GM19238 (cell line): ENCODE results near the gene FMOD.

ENCODE experiments used
- DNase-seq: peaks from one replicate; pipeline ENCODE4 v3.0.0; 2011; ENCODE audit warnings: low spot score; ENCODE audit not compliant: insufficient read length

Gene FMOD

DNA sequence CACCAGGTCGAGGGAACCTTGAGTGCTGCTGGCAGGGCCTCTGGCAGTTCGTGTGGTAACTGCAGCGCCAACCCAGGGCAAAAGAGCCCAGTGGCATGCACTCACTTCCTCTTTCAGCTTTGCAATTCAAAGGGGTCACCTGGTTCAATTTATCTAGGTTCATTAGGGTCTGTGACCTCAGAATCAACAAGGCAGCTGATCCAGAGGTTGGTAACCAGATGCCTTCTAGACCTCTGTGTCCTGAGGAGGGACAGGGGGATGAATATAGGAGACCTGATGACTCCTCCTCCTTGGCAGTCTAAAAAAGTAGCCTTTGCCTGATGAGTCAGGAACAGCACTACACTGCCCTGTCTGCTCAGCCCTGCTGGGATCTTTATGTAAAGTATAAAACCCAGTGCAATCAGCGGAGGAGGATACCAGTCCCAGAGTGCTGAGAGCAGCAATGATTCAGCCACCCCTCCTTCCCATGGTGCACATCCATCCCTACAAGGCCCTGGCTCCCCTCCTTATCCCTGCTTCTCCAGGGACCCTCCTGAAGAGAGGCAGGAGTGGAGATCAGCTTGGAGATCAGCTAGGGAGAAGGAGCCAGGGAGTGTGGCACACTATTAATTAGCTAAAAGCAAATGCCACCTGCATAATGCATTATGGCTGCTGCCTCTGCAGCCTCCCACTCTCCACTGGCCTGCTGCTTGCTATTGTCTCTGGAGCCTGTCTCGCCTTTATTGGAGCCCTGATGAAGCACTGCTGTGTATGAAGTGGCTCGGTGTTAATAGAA is 11.2 kb upstream of the FMOD start:
- no peak for DNase-seq

DNA sequence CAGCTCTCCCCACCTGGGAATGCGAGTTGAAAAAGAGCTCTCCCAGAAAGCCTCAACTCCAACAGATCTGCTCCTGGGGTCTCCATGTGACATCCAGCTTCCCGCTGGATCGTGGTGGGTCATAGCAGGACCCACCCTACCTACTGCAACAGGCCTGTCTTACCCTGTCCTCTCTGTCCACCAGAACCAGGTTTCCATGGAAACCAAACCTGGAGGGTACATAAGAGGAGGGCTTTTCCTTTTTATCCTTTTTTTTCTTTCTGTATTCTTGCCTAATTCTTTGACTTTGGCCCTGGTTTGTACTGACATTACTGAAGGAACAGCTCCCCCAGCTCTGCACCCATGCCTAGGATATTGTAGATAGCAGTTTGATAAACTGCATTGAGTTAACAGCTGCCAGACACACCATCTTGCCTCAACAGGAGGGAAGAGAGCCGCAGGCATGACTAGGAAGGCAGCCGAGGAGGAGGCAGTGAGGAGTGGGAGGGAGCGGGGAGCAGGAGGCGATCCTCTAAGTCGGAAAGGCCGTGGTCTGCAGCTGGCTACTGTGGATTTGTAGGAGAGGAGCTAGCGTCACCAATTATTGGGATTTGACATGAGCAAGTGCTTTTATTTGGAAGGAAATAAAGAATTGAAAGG is 9.7 kb upstream of the FMOD start:
- DNase-seq, result no peak

DNA sequence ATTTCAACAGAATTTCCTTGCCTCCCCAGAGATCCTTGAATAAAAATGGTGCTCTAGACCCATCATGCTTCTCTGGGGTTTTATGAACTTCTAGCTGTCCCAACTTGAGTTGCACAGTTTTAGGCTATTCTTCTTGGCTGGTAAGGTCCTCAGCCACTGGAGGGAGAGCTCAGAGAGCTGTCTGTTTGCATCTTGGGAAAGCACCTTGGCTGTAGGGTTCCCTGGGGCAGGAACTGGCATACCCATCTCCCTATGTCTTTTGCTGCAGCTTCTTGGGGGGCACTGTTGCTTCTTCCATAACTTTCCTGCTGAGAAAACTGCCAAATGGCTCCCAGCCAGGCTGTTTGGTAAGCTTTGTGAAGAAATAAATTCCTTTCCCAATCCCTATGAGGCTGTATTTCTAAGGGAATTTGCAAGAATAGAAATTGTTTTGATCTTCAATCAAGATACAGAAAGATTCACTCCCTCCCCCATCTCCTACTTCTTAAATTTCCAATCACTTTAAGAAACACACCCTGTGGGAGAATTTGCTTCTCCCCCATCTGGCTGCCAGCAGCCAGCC is 8.2 kb upstream of the FMOD start:
- DNase-seq, result no peak

DNA sequence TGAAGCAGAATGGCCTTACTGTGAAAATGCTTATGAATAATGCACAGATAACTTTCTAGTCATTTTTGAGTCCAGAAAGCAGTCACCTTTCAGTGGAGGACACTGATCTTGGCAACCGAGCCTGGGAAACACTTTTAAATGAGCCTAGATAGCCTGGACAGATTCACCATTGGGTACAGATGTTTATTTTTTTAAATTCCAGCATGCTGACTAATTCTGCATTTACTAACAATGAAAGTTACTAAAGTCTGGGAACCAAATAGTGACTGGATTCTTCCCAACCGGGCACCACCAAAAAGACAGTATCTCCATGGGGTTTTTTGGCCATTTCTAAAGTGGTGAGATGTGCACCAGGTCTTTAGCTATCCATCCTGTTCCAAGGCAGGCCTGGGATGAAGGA is 3.3 kb upstream of the FMOD start:
- no peak for DNase-seq

DNA sequence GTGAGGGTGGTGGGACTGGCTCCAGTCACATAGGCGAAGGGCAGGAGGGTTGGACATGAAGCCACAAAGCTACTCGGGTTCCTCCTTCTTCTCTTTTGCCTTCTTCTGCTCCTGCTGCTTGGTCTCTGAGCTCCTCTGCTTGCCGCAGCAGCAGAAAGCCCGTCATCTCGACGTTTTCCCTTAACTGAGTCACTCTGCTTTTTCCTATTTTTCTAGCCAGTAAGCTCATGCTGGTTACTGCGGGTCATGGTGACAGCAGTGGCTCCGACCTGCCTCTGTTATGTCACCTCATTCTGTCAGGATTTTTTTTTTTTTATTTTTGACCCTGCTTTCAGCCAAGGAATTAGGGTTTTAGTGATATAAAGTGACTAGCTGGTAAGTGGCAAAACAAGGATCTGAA is 2.6 kb upstream of the FMOD start:
- no peak for DNase-seq

DNA sequence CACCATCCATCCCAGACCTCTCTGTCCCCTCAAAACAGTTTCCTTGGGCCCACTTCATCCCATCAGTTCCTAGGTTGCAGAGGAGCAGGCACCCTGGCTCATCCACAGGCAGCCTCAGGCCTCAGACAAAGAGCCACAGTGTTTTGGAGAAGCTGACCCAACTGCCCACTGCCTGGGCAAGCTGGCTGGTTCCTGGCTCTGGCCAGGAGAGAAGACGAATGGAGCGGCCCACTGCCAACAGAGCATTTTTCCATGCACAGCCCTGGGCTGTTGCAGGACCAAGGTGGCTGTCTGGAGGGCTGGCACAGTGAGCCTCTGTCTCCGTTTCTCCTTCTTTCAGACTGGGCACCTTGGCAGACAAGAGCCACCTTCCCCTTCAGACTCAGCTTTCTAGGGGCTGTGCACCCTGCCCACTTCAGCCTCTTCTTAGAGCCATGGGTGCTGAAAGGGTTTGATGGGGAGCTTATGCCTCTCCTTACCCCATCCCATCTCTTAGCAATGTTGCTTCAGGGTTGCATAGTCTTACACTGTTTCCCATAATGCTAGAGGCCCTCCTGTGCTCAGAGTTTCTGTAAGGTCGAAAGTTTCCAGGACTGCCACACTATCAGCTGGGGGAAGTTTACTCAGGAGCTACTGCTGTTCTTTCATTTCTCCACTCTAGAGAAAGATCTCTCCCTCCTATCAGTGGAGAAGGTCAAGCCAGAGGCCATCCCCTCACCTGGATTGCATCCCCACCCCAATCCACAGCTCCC is 973 bp downstream of the FMOD start:
- DNase-seq, result no peak

DNA sequence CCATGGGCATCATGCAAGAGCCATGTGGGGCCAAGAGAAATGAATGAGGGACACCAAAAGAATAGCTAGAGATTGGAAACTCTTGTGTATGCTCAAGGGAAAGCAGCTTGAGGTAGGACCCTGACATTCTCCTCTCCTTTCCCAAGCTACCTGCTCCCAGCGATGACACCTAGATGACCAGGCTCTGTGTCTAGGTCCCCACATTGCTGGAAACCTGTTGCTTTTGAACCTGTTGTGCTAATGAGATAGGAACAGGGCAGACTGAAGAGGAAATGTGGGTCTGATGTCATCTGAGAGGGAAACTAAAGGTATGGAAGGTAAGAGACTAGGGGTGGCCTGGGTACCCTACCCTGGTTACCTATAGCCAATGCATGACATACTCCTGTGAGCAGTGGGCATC is 1.8 kb downstream of the FMOD start:
- DNase-seq, result no peak

DNA sequence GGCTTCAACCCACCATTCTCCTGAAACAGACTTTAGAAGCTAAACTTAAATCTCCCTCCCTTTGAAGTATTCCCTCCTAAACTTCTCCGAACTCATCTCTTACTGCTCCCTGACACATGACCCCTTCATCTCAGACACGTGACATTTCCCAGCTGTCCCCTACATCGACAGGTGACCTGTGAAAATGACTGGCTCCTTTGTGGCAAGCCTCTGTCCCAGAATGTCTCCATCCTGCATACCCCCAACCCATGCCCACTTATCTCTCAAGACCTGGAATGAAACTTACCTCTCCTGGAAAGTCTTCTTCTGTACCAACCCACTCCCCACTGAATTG is 4.2 kb downstream of the FMOD start:
- no peak for DNase-seq

DNA sequence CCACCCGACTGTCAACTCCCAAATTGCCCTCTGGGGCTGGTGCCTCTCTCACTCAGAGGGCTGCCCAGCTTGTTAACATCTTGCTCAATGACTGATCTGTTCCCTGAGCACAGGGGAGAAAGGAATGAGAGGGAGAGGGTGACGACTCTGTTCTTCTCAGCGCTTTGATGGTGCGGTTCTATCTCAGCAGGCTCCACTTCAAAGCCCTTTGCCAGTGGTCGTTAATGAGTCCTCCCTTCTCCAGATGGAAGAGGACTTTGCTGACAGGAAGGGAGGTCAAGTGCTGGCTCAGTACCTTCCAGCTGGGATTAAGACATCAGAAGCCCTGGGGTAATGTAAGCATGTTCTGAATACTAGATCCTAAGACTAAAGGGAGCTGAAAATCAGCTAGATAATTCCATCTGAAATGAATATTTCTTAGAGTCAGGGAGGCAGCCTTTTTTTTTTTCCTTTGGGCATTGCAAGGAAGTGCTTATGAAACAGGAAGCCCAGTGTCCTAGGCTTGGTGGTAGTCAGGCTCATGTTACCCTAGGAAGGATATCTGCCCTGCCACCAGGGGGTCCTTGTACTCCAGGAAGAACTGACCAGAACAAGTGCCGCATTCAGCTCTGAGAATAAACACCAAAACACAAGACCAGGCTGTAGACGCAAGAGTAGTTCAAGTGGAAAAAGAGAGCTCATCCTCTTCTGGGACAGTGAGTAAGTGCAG is 4.7 kb downstream of the FMOD start:
- DNase-seq, result no peak

DNA sequence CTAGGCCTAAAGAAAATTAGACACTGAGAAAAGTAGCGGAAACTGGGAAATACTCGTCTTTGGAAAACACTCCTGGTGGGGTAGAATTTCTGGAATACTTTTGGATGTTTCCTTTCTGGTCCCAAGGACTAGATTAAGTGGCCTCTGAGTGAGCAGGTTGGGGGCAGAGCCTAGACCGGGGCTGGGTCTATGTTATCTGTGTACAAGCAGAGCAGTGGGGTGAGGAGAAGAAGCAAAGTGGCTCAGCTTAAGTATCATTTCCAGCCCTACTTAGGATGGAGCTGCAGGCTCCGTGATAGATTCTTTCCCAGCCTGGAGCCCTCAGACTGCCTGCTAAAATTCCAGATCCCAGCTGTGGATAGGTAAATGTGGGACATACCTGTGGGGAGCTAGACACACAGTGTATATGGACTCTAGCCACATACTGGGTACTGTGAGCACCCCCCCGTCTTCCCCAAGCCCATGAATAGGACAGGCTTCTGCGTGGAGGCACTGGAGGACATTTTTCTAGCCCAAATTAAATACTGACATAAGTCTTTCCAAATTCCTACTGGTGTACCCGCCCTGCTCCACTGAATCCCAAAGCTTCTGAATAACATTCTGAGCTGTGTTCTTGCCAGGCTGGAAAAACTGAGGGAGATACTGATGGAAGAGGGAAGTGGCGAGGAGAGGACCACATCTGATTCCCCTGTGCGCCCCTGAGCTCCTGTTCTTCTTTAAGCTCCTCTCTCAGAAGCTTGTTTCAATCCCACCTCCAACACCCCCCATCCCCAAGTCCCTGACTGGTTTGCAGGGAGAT is 6.8 kb downstream of the FMOD start:
- no peak for DNase-seq

DNA sequence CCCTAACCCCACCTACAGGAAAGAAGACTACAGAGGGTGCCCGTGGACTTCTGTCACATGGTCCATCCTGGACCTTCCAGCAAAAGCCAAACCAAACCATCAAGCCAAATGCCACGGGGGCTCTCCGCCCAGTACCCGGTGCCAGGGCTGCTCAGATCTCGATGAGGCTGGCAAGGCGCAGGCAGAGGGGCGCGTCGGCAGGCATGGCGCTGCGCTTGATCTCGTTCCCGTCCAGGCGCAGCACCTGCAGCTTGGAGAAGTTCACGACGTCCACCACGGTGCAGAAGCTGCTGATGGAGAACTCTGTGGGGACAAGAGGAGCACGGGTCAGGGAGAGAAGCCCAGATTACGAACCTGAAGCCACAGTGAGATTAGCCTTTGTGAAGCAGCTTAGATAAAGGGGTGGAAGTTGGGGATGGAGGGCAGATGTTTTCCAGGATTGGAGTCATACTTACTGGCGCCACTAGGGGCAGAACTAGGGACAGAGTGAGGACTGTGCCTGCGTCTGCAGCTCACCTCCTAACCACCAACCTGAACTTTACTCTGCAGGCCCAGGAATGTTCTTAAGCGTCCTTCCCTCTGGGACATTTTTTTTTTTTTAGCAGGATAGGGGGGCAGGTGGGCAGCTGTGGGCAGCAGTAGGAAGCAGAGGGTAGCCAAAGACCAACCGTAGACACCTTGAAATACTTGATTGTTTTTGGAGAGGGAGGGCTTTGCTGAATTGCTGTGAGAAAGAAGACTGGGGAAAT is 8.6 kb downstream of the FMOD start:
- peak; percentile 70 for DNase-seq

DNA sequence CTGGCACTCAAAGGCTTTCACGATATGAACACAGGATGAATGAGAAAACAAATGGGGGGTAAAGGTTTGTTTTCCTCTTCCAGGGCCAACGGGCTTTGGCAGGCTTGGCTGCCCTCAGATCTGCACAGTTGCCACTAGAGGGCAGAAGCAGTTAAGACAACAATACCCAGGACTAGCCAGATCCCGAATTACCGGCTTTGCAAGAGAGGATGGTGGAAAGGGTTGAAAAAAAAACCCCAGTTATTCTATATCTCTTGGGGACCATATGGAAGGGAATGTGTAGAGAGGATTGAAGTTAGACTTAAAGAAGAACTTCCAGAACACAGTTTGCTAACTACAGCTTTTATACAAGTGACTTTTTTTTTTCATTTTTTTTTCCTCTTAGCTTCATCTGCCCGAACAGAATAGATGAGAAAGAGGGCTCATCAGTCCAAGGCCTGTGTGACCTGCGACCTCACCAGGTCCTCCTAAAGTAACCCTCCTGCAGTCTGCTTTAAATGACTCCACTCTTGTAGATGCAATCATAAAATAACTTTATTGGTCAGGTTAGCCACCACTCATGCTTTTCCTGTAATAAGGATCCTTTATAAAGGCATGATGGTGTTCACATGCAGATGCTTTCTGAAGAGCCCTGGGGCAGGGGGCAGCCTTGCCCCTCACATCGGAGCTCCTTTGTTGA is 10.7 kb downstream of the FMOD start:
- DNase-seq, result peak; percentile 78

DNA sequence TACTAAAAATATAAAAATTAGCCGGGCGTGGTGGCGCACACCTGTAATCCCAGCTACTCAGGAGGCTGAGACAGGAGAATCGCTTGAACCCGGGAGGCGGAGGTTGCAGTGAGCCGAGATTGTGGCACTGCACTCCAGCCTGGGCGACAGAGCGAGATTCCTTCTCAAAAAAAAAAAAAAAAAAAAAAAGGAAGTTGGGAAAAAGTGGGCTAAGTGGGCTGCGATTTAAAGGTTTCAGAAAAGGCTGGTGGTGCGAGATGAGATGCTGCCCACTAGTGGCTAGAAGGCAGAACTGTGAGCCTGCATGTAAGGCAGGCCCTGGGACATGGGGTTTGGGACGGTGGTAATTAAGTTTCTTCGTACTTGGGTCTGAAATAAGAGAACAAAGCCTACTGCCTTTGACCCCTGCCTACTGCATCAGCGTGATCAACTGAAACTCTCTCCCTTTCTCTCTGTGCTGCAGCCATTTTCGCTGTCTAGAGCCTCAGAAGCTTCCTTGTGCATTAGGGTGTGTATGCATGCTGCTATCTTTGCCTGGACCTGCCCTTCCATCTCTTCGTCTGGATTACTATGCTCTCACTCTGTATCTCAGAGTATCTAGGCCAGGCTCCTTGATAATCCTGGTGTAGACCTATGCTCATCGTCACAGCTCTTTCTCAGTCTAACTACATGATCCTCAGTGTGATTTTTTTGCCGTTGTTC is 12.4 kb downstream of the FMOD start:
- DNase-seq, result peak; percentile 74

DNA sequence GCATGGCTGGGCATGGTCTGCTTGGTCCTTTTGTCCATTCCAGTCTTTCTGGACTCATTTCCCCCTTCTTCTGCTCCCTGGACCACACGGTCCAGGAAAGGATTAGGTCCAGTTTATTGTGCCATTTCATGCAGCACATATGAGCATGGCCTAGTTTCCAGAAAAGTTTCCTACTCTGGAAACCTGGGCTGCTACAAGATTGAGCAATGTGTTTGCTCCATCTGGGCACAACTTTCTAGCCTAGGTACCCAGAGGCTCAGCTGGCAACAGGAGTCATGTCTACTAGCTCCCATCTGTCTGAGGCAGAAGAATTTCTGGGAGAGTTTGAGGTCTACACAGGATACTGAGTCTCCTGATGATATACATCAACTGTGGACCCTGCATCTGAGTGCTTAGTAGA is 14.8 kb downstream of the FMOD start:
- no peak for DNase-seq

DNA sequence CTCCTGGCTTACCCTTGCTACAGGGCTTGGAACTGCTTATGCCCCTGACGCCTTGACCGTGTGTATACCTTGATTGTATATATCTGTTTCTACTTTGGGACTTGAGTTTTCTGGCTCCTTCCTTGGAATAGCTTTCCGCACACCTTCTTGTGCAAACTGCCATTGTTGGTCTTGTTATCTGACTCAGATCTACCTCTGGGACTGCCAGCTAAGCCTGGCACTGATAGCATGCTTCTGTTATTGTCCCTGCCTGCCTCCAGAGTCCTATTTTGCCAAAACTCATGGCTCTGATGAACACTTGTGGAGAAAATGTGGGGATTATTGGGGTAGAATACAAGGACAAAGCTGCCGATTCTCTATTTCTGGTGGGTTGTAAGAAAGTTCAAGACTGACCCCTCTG is 15.4 kb downstream of the FMOD start:
- DNase-seq, result no peak

DNA sequence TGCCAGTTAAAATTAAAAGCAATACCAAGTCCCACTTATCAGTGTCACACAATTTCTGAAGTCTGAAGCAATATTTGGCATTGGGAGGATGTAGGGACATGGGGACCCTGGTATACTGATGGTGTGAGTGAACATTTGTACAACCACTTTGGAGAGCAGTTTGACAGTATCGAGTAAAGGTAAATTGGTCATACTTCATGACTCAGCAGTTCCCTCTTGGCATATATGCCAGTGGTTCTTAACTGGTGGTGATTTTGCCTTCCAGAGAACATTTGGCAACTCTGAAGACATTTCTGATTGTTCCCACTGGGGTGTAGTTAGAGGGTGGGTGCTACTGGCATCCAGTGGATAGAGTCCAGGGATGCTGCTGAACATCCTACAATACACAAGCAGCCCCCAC is 19.7 kb downstream of the FMOD start:
- DNase-seq, result no peak

DNA sequence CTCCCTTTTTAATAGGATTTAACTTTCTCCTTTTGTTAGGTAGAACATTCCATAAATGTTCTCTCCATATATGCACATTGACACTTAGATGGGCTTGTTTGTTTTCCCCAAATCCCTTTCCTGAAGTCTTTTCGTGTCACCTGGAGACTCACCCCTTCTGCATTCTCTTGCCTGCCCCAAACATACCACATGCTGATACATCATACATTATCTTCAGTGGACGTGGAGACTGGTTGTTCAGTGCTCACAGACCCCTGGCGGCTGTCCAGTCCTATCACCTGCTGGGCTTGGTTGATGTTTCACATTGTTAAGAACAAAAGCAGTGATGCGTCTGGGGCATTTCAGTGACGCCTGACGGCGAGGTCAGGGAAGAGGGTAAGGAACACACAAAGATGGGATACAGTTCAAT is 22.2 kb downstream of the FMOD start:
- no peak for DNase-seq

DNA sequence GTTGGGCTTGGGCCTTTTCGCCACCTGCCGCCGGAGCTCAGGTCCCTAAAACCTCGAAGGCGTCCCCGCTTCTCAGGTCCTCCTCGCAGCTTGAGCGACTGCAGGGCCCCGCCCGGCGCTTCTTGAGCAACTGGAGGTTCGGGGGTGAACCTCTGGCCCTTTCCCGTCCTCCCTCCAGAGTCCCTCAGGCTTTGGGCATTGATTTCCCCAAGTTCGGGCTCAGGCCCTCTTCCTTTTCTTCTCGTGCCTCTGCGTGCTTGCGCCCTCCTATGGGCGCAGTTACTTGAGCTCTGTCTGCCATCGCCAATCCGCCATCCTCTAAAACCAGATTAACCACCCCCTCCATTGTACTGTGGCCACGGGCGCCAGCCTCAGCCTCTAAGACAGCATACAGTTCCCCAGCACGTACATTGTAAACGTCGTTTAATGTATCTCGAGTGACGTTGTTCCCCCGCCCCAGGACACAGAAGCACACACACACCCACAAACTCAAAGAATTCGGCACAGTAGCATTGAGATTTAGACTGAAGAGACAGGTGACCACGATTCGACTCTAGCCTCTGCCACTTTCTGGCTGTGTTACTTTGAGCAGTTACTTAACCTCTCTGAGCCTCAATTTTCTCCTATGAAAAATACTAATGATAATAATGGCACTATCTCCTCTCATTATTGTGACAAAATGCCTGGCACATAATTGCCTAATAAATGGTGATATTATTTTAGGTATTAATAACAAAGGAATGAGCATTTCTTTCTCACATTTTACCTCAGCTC is 23.1 kb downstream of the FMOD start:
- DNase-seq, result peak; percentile 46
